ENCODE data around the gene HTT. TPM values are rescaled to one million over a fixed set of nuclear protein-coding genes. Genes with fewer than 3 reads are reported as not detected.
A peak's percentile ranks its signal among the peaks of the same experiment; 100 is the strongest.

Gene HTT
- total and polyA plus RNA-seq, 10 donors, result 10.0 to 124 (median 84.4) TPM

GRCh38 chr4:3073158-3074077 is 1.1 kb upstream of the HTT start:
- no peaks in the 10 kb centered on the region for H3K36me3 ChIP-seq
- no peak for DNase-seq
- H3K27me3 ChIP-seq (replicated peaks in 1 of 7), result no peaks in the 10 kb centered on the region
- intact Hi-C loops (cut with DNase I; ENCODE audit: low total_unique reads), result no loop called here
- H3K27ac ChIP-seq, result peak overlapping the region; percentile 55 to 96 (median 84)
- peaks cover 21 to 45% (median 42%) of the 10 kb centered on the region in 6 donors for H3K4me1 ChIP-seq
- peak in 2 of 11 experiments; percentile 23 to 35 for TF ChIP-seq CTCF (IDR thresholded peaks at IDR 0.05 in 8 of 11, conservative IDR thresholded peaks at IDR 0.05 in 3 of 11)
- peak in 1 of 3 donors; percentile 30 for TF ChIP-seq POLR2A (IDR thresholded peaks at IDR 0.05)
- peak; percentile 74 to 81 (median 76) for TF ChIP-seq POLR2AphosphoS5 (IDR thresholded peaks at IDR 0.05)
- peak overlapping the region; percentile 46 to 91 (median 70) for H3K4me3 ChIP-seq
- 9 to 19% (median 11%) methylated on average over 23 to 54 of the region's 54 CpGs for WGBS, 5 donors
- H3K9me3 ChIP-seq, result no peaks in the 10 kb centered on the region

GRCh38 chr4:3074846-3075651 is 568 bp downstream of the HTT start:
- no peaks in the 10 kb centered on the region for H3K27me3 ChIP-seq (replicated peaks in 1 of 7)
- intact Hi-C loops (cut with DNase I; ENCODE audit: low total_unique reads), result no loop called here
- peaks cover 33 to 61% (median 58%) of the 10 kb centered on the region in 6 donors for H3K4me1 ChIP-seq
- no peaks in the 10 kb centered on the region for H3K36me3 ChIP-seq
- peak overlapping the region; percentile 76 to 91 (median 82) for H3K4me3 ChIP-seq
- 0 to 1% (median 1%) methylated on average over 29 to 60 of the region's 60 CpGs for WGBS, 5 donors
- TF ChIP-seq CTCF (IDR thresholded peaks at IDR 0.05 in 8 of 11, conservative IDR thresholded peaks at IDR 0.05 in 3 of 11) (no peak), POLR2A (IDR thresholded peaks at IDR 0.05) (peak in 1 of 3 donors; percentile 28), POLR2AphosphoS5 (IDR thresholded peaks at IDR 0.05) (peak; percentile 17 to 70 (median 59))
- H3K9me3 ChIP-seq, result no peaks in the 10 kb centered on the region
- no peak for DNase-seq
- H3K27ac ChIP-seq, result peak overlapping the region; percentile 77 to 96 (median 90)

- TF ChIP-seq POLR2A (IDR thresholded peaks at IDR 0.05) (no peak), POLR2AphosphoS5 (IDR thresholded peaks at IDR 0.05) (no peak), CTCF (IDR thresholded peaks at IDR 0.05 in 8 of 11, conservative IDR thresholded peaks at IDR 0.05 in 3 of 11) (no peak)
- intact Hi-C loops (cut with DNase I; ENCODE audit: low total_unique reads), result no loop called here
- no peak for DNase-seq
- Histone ChIP-seq H3K9me3 (no peaks in the 10 kb centered on the region), H3K27ac (peak overlapping the region in 6 of 8 donors; percentile 77 to 96 (median 91)), H3K4me3 (peak overlapping the region; percentile 76 to 91 (median 82)), H3K4me1 (peaks cover 33 to 66% (median 61%) of the 10 kb centered on the region in 6 donors), H3K36me3 (no peaks in the 10 kb centered on the region), H3K27me3 (replicated peaks in 1 of 7) (no peaks in the 10 kb centered on the region)
- WGBS, 5 donors, result 1 to 4% (median 1%) methylated on average over 5 to 8 of the region's 8 CpGs
Observed at GRCh38 chr4:3075652-3075981, 1.1 kb downstream of the HTT start.

Data from spleen (tissue), 11 donors.